H1 (cell line): ENCODE results near the gene ETS1. TPM values are rescaled to one million over a fixed set of nuclear protein-coding genes. Genes with fewer than 3 reads are reported as not detected.

Experiments used
- CTCF ChIA-PET: fragments of 300-600 bp; sonication (Branson Sonifier 250); formaldehyde crosslinking; loops from one replicate; lab custom pipeline; 2021; ENCODE audit not compliant: partially characterized antibody; lab: Charles Lee
- POLR2A ChIA-PET: fragments of 300-600 bp; sonication (Branson Sonifier 250); formaldehyde crosslinking; loops from one replicate; lab custom pipeline; 2021; ENCODE audit warnings: inconsistent platforms; ENCODE audit not compliant: partially characterized antibody; lab: Charles Lee
- DNase-seq, 2 experiments: peaks; one replicate each; pipeline versions ENCODE4 v3.0.0 to v3.0.0-alpha.2; 2010 to 2022; ENCODE audit warnings: low spot score in 2 of 2, low read depth in 1 of 2, mixed read lengths in 1 of 2
- FAIRE-seq: peaks from 2 replicates; lab custom pipeline; 2011; peaks lifted over from hg19 to GRCh38; lab: Jason Lieb, UNC
- H2AFZ ChIP-seq: 2 replicates; pipeline ENCODE4 v1.8.1; 2012; ENCODE audit warnings: low read length, inconsistent platforms
- H2AK5ac ChIP-seq: 2 replicates; pipeline ENCODE4 v1.6.1; 2013; ENCODE audit warnings: low read depth, low read length
- H2BK120ac ChIP-seq: replicated peaks from 2 replicates; pipeline ENCODE3; 2013; ENCODE audit warnings: low read depth, low read length, inconsistent platforms
- H2BK12ac ChIP-seq: 2 replicates; pipeline ENCODE4 v1.6.1; 2013; ENCODE audit warnings: low read depth, low read length
- H2BK15ac ChIP-seq: 2 replicates; pipeline ENCODE4 v1.6.1; 2013; ENCODE audit warnings: low read length
- H2BK20ac ChIP-seq: 2 replicates; pipeline ENCODE4 v1.6.1; 2013; ENCODE audit warnings: low read length
- H2BK5ac ChIP-seq: 2 replicates; pipeline ENCODE4 v1.6.1; 2013; ENCODE audit warnings: low read depth, low read length
- H3K14ac ChIP-seq: 2 replicates; pipeline ENCODE4 v1.6.1; 2013; ENCODE audit warnings: inconsistent platforms; ENCODE audit not compliant: insufficient read length
- H3K18ac ChIP-seq: 2 replicates; pipeline ENCODE4 v1.6.1; 2013; ENCODE audit warnings: low read length; ENCODE audit errors: extremely low read depth
- H3K23ac ChIP-seq: 2 replicates; pipeline ENCODE4 v1.6.1; 2013; ENCODE audit warnings: inconsistent platforms; ENCODE audit not compliant: insufficient read length
- H3K23me2 ChIP-seq: 2 replicates; pipeline ENCODE4 v1.6.1; 2013; ENCODE audit warnings: low read depth, low read length
- H3K27ac ChIP-seq: 2 replicates; pipeline ENCODE4 v1.6.1; 2011; ENCODE audit warnings: low read depth, low read length, inconsistent platforms
- H3K27me3 ChIP-seq, 4 experiments: replicated peaks in 1 of 4; 1 replicate in 1 of 4; 2 replicates in 3 of 4; pipeline versions ENCODE4 v1.6.1 to v1.8.1; 2011 to 2013; ENCODE audit warnings: low read length in 3 of 4, mild to moderate bottlenecking in 3 of 4, inconsistent platforms in 2 of 4, mixed read lengths in 2 of 4, moderate library complexity in 1 of 4; ENCODE audit not compliant: control insufficient read depth in 3 of 4, insufficient read depth in 3 of 4; ENCODE audit errors: extremely low read depth in 1 of 4
- H3K36me3 ChIP-seq, 4 experiments: 2 replicates each; pipeline versions ENCODE4 v1.6.1 to v1.8.1; 2011 to 2013; ENCODE audit warnings: mild to moderate bottlenecking in 4 of 4, low read length in 3 of 4, moderate library complexity in 2 of 4, control low read depth in 1 of 4, inconsistent platforms in 1 of 4; ENCODE audit not compliant: insufficient read depth in 4 of 4, control insufficient read depth in 2 of 4
- H3K4ac ChIP-seq: replicated peaks from 2 replicates; pipeline ENCODE3; 2013; ENCODE audit warnings: low read length, low read depth, mixed read lengths, inconsistent platforms; ENCODE audit not compliant: insufficient read length
- H3K4me1 ChIP-seq, 4 experiments: replicated peaks in 1 of 4; 1 replicate in 1 of 4; 2 replicates in 3 of 4; pipeline versions ENCODE4 v1.6.1 to v1.8.1; 2011 to 2013; ENCODE audit warnings: low read length in 3 of 4, inconsistent platforms in 2 of 4, mixed read lengths in 1 of 4; ENCODE audit not compliant: insufficient read depth in 4 of 4, control insufficient read depth in 3 of 4
- H3K4me2 ChIP-seq, 2 experiments: 2 replicates each; pipeline versions ENCODE4 v1.6.1 to v1.8.1; 2011 to 2013; ENCODE audit warnings: low read depth in 2 of 2, low read length in 2 of 2, control low read depth in 1 of 2, inconsistent platforms in 1 of 2, mild to moderate bottlenecking in 1 of 2; ENCODE audit not compliant: insufficient read depth in 1 of 2
- H3K4me3 ChIP-seq, 4 experiments: fragments of 200-600, 300-600 bp in 1 of 4; sonication (generic), shearing (Covaris generic), sonication (Bioruptor Twin) in 1 of 4; 2 replicates each; pipeline versions ENCODE4 v1.5.1 to v1.8.1; 2011 to 2016; ENCODE audit warnings: low read length in 4 of 4, low read depth in 3 of 4, control low read depth in 2 of 4, inconsistent platforms in 2 of 4, mild to moderate bottlenecking in 2 of 4, mixed read lengths in 1 of 4, moderate library complexity in 1 of 4; ENCODE audit not compliant: insufficient read depth in 2 of 4; ENCODE audit errors: extremely low read depth in 1 of 4
- H3K56ac ChIP-seq: replicated peaks from 2 replicates; pipeline ENCODE3; 2013; ENCODE audit warnings: low read depth, mild to moderate bottlenecking, mixed read lengths, low read length, inconsistent platforms; ENCODE audit not compliant: insufficient read length
- H3K79me1 ChIP-seq: 2 replicates; pipeline ENCODE4 v1.6.1; 2013; ENCODE audit warnings: low read depth, low read length, control low read depth
- H3K79me2 ChIP-seq, 2 experiments: 2 replicates each; pipeline versions ENCODE4 v1.6.1 to v1.8.1; 2012 to 2013; ENCODE audit warnings: low read length in 2 of 2, mild to moderate bottlenecking in 2 of 2, inconsistent platforms in 1 of 2; ENCODE audit not compliant: insufficient read depth in 2 of 2, control insufficient read depth in 1 of 2
- H3K9ac ChIP-seq, 4 experiments: replicated peaks in 1 of 4; 1 replicate in 1 of 4; 2 replicates in 3 of 4; pipeline versions ENCODE4 v1.6.1 to v1.8.1; 2011 to 2013; ENCODE audit warnings: low read depth in 3 of 4, low read length in 3 of 4, control low read depth in 2 of 4, mild to moderate bottlenecking in 2 of 4, moderate library complexity in 2 of 4, inconsistent platforms in 1 of 4; ENCODE audit errors: extremely low read depth in 1 of 4
- H3K9me3 ChIP-seq, 2 experiments: 2 replicates each; pipeline versions ENCODE4 v1.6.1 to v1.8.1; 2012 to 2013; ENCODE audit warnings: mild to moderate bottlenecking in 2 of 2, moderate library complexity in 2 of 2, control low read depth in 1 of 2, inconsistent platforms in 1 of 2, low read depth in 1 of 2, low read length in 1 of 2, mixed read lengths in 1 of 2; ENCODE audit not compliant: insufficient read depth in 2 of 2
- H4K20me1 ChIP-seq, 2 experiments: replicated peaks in 1 of 2; 2 replicates each; pipeline versions ENCODE3 to v1.8.1; 2011 to 2013; ENCODE audit warnings: inconsistent platforms in 2 of 2, low read length in 2 of 2, mild to moderate bottlenecking in 1 of 2; ENCODE audit not compliant: insufficient read depth in 2 of 2, control insufficient read depth in 1 of 2
- H4K5ac ChIP-seq: 2 replicates; pipeline ENCODE4 v1.6.1; 2013; ENCODE audit warnings: low read length, low read depth, mixed read lengths, inconsistent platforms; ENCODE audit not compliant: insufficient read length
- H4K8ac ChIP-seq: 2 replicates; pipeline ENCODE4 v1.8.0; 2013; ENCODE audit warnings: mild to moderate bottlenecking, moderate library complexity, low read length, inconsistent platforms; ENCODE audit not compliant: insufficient read depth; ENCODE audit errors: extremely low read depth
- H4K91ac ChIP-seq: replicated peaks from 2 replicates; pipeline ENCODE3; 2013; ENCODE audit warnings: low read length, mixed read lengths, inconsistent platforms; ENCODE audit not compliant: insufficient read length
- ATF3 ChIP-seq: IDR thresholded peaks from 2 replicates; pipeline ENCODE4 v1.6.1; 2011; ENCODE audit warnings: low read depth, mild to moderate bottlenecking, low read length; ENCODE audit not compliant: insufficient read depth
- CBX8 ChIP-seq: fragments of 300-800, 300-1000 bp; sonication (generic); IDR thresholded peaks from 2 replicates; pipeline ENCODE4 v1.7.1; 2016; ENCODE audit warnings: low read depth, low read length, borderline replicate concordance
- CREB1 ChIP-seq: IDR thresholded peaks from 2 replicates; pipeline ENCODE4 v1.6.1; 2012; ENCODE audit warnings: inconsistent platforms
- CTCF ChIP-seq, 3 experiments: IDR thresholded peaks; 1 replicate in 2 of 3; 2 replicates in 1 of 3; pipeline versions ENCODE4 v1.5.1 to v1.6.1; 2011; ENCODE audit warnings: low read length in 3 of 3, mild to moderate bottlenecking in 3 of 3, inconsistent platforms in 2 of 3, low read depth in 1 of 3, moderate library complexity in 1 of 3; ENCODE audit not compliant: insufficient read depth in 1 of 3; ENCODE audit errors: control extremely low read depth in 1 of 3
- EGR1 ChIP-seq: IDR thresholded peaks from 2 replicates; pipeline ENCODE4 v1.6.1; 2011; ENCODE audit warnings: low read depth, low read length, borderline replicate concordance
- NRF1 ChIP-seq: IDR thresholded peaks from 2 replicates; pipeline ENCODE4 v1.6.1; 2011; ENCODE audit warnings: mild to moderate bottlenecking, low read depth, low read length, improper control_type of control experiment
- RXRA ChIP-seq: IDR thresholded peaks from 2 replicates; pipeline ENCODE4 v1.6.1; 2011; ENCODE audit warnings: low read depth, mild to moderate bottlenecking, low read length, moderate library complexity; ENCODE audit not compliant: insufficient read depth
- SAP30 ChIP-seq: fragments of 300-600 bp; sonication (generic); IDR thresholded peaks from 2 replicates; pipeline ENCODE4 v1.7.1; 2012; ENCODE audit warnings: low read length, moderate library complexity, mild to moderate bottlenecking, inconsistent platforms; ENCODE audit not compliant: insufficient read depth, insufficient replicate concordance
- SRF ChIP-seq: IDR thresholded peaks from 2 replicates; pipeline ENCODE4 v1.6.1; 2011; ENCODE audit warnings: mild to moderate bottlenecking, low read depth, low read length, moderate library complexity
- WGBS, 2 experiments: shearing (Covaris generic) in 1 of 2; methylation state at CpG; one replicate each; pipeline versions ENCODE4 v1.1.6 to v1.1.7; 2013 to 2015; ENCODE audit warnings: low lambda C conversion rate in 2 of 2, mixed read lengths in 2 of 2, inconsistent platforms in 1 of 2, low coverage in 1 of 2, missing lambda C conversion rate in 1 of 2; ENCODE audit not compliant: insufficient replicate concordance in 2 of 2, insufficient coverage in 1 of 2, insufficient read length in 1 of 2; ENCODE audit errors: extremely low coverage in 1 of 2, missing lambda C conversion rate in 1 of 2; 5-methylcytosine and 5-hydroxymethylcytosine counted together
- polyA plus RNA-seq, 7 experiments: library from polyadenylated mRNA; depleted of rRNA in 3 of 7; stranded (reverse) in 5 of 7; unstranded in 2 of 7; fragments of >200 nt in 5 of 7; fragments of 200-250 nt in 2 of 7; gene quantifications; 1 replicate in 5 of 7; 2 replicates in 1 of 7; 4 replicates in 1 of 7; pipeline versions ENCODE4 v1.2.1 to v1.2.3, GENCODE V29; 2011 to 2013; ENCODE audit warnings: missing spikeins in 2 of 7, mixed read lengths in 2 of 7
- total RNA-seq: library from RNA; stranded (reverse); fragmentation: NEBNext Ultra II Directional; extraction: Animal tissue kit (Norgen Biotek cat#: 25700); gene quantifications from 2 replicates; pipeline ENCODE4 v1.2.1, GENCODE V29; 2021

The ETS1 gene
- total and polyA plus RNA-seq, 2 of the 8 experiments (the other 6 are each of a cell fraction or from before 2014, with no cell fraction given): 10.0 to 35.3 TPM

- POLR2A ChIA-PET: interaction anchor here (1.0 to 1.5 kb wide), 4 partner anchors 12 to 289 kb away, joined by 3 to 8 read pairs (median 4); no protein-coding TSS in a partner anchor
- peak overlapping the region in 2 of 4 experiments; percentile 22 to 53; a peak in 3 of 8 replicates for H3K4me3 ChIP-seq
- no peak for TF ChIP-seq SRF
- TF ChIP-seq CBX8: no peak
- TF ChIP-seq CREB1: no peak
- TF ChIP-seq NRF1: no peak
- TF ChIP-seq CTCF (IDR thresholded peaks at IDR 0.05; ENCODE audit: control extremely low read depth in 1 of 3, insufficient read depth in 1 of 3, low read depth in 1 of 3, low read length in 3 of 3): no peak
- TF ChIP-seq ATF3: no peak
- TF ChIP-seq EGR1: no peak
- peak; percentile 40 for TF ChIP-seq SAP30
- TF ChIP-seq RXRA: no peak
Observed at GRCh38 chr11:128532572-128533091, 54.7 kb downstream of the ETS1 start.

More at GRCh38 chr11:128532572-128533091, 54.7 kb downstream of the ETS1 start:
- Histone ChIP-seq H2AK5ac (no peak overlapping the region), H2BK15ac (no peak overlapping the region), H2BK5ac (no peak overlapping the region; the same call in 1 of the 2 replicates), H2AFZ (no peak overlapping the region), H3K18ac (no peak overlapping the region), H4K91ac (no peak overlapping the region), H3K23me2 (0 out of 2 replicates have a peak, but pooled peaks cover 2% of the 10 kb centered on the region), H3K9ac (peak overlapping the region in 1 of 4 experiments; percentile 48; a peak in 1 of 7 replicates), H3K56ac (no peak overlapping the region), H3K4me2 (peak overlapping the region; percentile 74 to 88), H3K27me3 (peaks cover 3 to 54% (median 26%) of the 10 kb centered on the region in 4 experiments; a peak in 6 of 7 replicates), H3K14ac (no peak overlapping the region), H2BK120ac (no peak overlapping the region), H4K20me1 (peaks cover 0 to 6% of the 10 kb centered on the region in 2 experiments), H3K79me1 (no peaks in the 10 kb centered on the region), H3K4ac (no peak overlapping the region), H3K79me2 (no peaks in the 10 kb centered on the region), H3K27ac (no peak overlapping the region), H2BK20ac (no peak overlapping the region), H3K4me1 (peaks cover 6 to 19% (median 12%) of the 10 kb centered on the region in 4 experiments; a peak in 6 of 7 replicates), H3K36me3 (no peaks in the 10 kb centered on the region), H3K23ac (no peak overlapping the region), H4K8ac (no peak overlapping the region), H2BK12ac (no peak overlapping the region), H4K5ac (no peak overlapping the region), H3K9me3 (no peaks in the 10 kb centered on the region)
- WGBS, 2 experiments: 5% methylated on average over 6 of the region's 6 CpGs; no CpG with 5 or more reads in 1 of the 2 experiments
- peak; percentile 88 for FAIRE-seq
- CTCF ChIA-PET: interaction anchor here (0.6 to 1.8 kb wide), 5 partner anchors 21 to 875 kb away, joined by 3 to 5 read pairs (median 4); no protein-coding TSS in a partner anchor
- DNase-seq: peak in 1 of 2 experiments; percentile 34
